ENCODE results near the gene CEBPA.

Gene CEBPA

GRCh38 chr19:33271246-33272021 lies 30.9 kb downstream of the CEBPA start:
- no peak for DNase-seq (ENCODE audit: low read depth in 2 of 2)

- no peak for DNase-seq (ENCODE audit: low read depth in 2 of 2)
Observed at GRCh38 chr19:33270769-33271168, 31.6 kb downstream of the CEBPA start.

GRCh38 chr19:33269016-33269415 lies 33.3 kb downstream of the CEBPA start:
- DNase-seq (ENCODE audit: low read depth in 2 of 2) = no peak

DNA sequence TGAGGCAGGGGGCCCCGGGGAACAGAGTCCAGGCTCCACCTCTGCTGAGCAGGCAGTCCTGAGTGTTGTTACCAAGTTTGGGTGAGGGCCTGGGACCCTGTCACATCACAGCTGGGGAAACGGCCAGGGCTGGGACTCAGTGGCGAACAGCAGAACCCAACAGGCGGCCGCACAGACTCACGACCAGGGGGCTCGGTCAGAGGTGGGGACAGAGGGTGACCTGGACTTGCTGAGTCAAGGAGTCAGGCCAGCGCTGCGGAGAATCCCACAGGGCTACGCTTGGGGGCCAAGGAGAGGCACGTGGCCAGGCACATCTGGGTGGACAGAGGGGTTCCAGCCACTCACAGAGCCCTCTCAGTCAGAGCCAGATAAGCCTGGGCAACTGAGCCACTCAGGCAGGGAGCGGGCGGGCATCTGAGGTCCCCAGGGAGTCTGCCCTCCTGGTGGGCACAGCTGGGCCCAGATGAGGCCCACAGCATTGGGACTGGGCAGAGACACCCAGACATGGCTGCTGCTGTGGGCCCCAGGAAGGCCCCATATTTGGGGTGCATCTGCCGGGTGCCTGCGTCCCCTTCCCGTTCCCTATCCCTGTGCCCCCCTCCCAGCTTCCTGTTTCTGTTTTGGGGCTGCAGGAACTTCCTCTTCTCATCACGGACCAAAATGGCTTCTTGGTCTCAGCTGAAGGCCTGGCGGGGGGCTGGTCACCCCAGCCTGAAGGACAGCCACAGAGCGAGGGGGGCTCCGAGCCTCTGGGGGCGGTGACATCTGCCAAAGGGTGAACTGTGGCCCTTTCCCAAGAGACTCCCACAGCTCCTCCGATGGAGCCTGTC lies 34.0 kb downstream of the CEBPA start:
- DNase-seq (ENCODE audit: low read depth in 2 of 2) = no peak

- no peak for DNase-seq (ENCODE audit: low read depth in 2 of 2)
Observed at GRCh38 chr19:33267706-33268105, 34.6 kb downstream of the CEBPA start.

- no peak for DNase-seq (ENCODE audit: low read depth in 2 of 2)
Observed at GRCh38 chr19:33266974-33267484, 35.3 kb downstream of the CEBPA start.

DNA sequence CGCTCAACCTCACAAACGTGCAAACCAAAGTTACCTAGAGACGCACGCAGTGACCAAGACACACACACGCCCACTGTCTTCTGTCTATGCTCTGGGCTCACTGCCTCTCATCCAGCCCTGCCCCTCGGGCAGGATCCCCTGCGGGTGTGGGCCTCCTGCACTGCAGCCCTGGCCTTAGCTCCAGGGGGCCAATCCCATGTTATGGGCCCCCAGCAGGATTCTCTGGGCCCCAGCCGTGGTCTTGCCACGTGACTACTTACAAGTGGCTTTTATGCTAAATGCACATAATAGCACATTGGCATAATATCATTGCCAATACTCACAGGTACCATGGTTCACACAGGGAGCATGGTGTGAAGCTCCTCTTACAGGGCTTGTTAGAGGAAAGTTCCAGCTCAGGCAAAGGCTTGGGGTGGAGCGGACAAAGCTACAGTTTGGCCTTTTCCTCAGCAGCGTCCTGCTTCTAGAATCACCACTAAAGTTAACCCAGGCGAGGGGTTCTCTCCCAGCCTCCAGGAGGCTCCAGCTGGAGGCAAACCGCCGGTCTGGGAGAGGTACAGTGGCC lies 37.4 kb downstream of the CEBPA start:
- DNase-seq (ENCODE audit: low read depth in 2 of 2) = no peak

DNA sequence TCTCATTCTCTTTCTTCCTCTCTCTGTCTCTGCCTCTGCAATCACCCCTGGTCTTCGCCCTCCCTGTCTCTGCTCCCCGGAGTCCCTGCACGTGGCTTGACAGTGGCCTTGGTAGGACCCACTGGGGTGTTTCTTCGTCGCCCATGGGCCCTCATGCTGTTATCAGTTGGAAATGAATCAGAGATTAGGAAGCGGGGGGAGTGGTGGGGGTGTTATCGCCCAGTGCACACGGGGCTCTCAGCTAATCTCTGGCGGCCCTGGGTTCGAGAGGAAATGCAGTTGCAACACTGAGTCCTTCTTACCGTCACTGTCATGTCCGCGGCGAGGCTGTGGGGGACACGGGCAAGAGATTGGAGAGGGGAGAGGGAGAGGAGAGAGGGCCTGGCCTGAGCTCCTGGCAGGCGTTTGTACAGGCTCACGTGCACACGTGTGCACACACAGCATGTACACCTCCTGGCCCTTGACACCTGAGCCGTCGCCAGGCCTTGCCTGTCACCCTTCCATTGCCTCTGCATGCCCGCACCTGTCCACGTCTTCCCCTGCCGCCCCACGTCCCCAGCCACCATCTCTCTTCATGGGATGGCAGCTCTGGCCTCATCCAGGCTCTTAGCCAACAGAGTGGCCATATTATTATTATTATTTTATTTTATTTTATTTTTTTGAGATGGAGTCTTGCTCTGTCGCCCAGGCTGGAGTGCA lies 38.9 kb downstream of the CEBPA start:
- no peak for DNase-seq (ENCODE audit: low read depth in 2 of 2)

DNA sequence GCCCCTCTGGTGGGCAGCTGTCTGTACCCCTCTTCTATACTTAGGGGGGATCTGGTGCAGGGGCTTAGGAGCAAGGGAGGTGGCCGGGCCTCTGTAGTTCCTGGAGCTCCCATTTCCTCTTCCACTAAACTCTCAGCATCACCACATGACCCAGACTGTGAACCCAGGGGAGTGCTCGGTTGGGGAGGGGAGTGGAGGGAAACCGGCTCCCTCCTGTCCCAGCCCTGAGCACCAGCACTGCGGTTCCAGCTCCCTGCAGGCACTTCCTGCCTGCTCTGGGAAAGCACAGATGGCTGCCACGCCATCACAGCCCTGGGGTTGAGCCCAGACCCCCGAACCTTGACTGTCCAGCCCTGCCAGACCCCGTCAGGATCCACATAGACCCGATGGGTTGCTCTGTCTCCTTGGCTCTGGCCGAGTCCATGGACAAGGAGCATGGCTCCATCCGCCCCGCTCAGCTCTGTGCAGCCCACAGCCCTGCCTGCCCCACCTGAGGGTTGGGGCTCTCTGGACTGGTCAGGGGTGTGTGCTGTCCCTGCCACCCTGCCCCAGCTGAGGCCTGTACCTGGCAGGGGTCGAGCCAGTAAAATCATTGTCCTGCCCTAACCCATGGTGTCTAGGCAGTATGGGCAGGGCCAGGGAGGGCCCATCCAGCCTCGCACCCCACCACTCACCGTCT lies 40.7 kb downstream of the CEBPA start:
- no peak for DNase-seq (ENCODE audit: low read depth in 2 of 2)

GRCh38 chr19:33260628-33261418 lies 41.5 kb downstream of the CEBPA start:
- DNase-seq (ENCODE audit: low read depth in 2 of 2) = no peak

DNA sequence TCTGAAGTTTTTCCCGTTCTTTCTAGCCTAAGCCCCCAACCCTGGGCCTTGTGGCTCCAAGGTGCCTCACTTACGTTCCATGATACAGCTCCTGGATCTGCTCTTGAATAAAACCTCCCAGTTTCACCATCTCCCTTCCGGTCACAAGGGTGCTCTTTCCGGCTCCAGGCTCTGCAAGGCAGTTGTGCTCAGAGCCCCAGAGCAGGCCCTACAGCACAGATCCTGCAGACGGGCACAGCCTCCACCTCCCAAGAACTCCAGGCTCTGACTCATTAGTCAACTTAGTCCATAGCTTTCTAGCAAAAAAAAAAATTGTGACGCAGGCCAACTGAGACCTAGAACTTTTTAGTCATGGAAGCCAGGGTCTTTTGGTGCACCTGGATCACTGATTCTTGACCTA lies 42.8 kb downstream of the CEBPA start:
- DNase-seq (ENCODE audit: low read depth in 2 of 2) = no peak

GRCh38 chr19:33257828-33258227 lies 44.5 kb downstream of the CEBPA start:
- DNase-seq (ENCODE audit: low read depth in 2 of 2) = no peak

GRCh38 chr19:33256261-33256660 lies 46.1 kb downstream of the CEBPA start:
- DNase-seq (ENCODE audit: low read depth in 2 of 2) = no peak

DNA sequence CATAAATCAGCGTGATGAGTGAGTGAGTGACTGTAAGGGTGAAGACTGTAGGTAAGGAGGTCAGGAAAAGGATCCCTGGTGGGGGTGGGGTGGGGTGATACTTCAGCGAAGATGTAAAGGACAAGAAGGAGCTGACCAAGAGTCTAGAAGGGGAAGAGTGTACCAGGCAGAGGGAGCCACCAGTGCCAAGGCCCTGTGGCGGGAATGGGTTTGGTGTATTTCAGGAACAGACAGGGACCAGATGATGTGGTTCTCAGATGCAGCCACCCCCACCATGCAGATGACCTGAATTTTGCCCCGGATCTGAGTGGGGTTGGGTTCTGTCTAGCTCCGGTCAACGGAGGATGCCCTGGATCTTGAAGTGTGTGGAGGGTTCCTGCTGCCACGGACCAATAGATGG lies 46.6 kb downstream of the CEBPA start:
- no peak for DNase-seq (ENCODE audit: low read depth in 2 of 2)

DNA sequence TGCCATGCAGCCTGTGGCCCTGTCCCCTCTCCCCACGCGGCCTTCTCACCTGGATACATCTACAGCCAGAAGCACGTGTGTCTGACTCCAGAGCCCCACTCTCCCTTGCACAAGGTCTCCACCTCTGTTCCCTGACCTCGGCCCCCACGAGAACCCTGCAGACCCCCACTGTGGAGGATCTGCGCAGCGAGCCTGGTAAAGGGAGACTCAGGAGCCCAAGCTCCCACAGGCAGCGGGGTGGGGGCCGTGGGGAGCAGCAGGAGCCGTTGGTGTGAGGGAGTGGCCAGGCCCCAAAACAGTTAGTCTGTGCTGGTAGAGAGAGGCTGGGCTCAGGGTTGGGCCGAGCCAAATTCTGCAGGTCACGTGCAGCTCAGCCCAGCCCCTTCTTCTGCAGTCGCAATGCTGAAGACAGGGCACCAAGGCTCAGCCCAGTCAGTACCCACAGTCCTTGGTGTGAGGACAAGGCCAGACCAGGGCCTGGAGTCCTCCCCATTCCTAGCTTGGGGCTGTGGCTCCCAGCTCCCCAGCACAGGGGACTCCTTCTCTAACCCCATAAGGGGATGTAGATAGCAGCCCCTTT lies 48.0 kb downstream of the CEBPA start:
- DNase-seq (ENCODE audit: low read depth in 2 of 2) = no peak

DNA sequence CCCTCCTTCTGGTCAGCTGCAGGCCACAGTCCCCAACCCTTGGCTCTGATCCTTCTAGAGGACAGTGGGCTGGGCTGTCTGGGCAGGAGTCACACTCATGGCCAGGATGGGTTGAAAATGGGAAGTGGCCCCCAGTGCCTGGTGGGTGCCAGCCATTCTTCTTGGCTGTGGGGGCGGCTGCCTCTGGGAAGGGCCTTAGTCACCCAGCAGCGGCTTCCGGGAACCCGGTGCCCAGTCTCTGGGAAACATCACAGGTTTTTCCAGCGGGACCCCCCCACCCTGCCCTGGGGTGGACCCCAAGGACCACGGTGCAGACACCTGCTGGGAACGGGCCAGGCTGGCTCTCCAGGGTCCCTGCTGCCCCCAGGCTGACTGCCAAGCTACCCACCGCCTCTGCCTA lies 49.4 kb downstream of the CEBPA start:
- DNase-seq (ENCODE audit: low read depth in 2 of 2) = no peak

DNA sequence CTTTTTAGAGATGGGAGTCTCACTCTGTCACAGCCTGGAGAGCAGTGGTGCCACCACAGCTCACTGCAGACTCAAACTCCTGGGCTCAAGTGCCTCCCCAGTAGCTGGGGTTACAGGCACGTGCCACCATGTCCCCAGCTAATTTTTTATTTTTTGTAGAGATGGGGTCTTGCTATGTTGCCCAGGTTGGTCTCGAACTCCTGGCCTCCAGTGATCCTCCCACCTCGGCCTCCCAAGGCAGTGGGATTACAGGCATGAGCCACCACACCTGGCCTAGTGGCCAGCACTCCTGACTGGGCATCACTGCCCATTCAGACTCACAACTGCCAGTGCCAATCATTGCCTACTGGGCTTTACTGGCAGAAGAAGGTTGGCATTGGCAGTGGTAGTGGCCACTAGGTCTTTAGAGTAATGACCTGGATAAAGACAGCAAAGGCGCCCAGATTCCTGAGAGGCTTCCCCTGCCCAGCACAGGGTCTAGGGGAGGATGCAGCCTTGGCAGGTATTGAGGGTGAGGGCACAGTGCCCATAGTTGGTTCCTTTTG lies 49.8 kb downstream of the CEBPA start:
- no peak for DNase-seq (ENCODE audit: low read depth in 2 of 2)

- no peak for DNase-seq (ENCODE audit: low read depth in 2 of 2)
Observed at GRCh38 chr19:33251526-33252090, 50.7 kb downstream of the CEBPA start.

DNA sequence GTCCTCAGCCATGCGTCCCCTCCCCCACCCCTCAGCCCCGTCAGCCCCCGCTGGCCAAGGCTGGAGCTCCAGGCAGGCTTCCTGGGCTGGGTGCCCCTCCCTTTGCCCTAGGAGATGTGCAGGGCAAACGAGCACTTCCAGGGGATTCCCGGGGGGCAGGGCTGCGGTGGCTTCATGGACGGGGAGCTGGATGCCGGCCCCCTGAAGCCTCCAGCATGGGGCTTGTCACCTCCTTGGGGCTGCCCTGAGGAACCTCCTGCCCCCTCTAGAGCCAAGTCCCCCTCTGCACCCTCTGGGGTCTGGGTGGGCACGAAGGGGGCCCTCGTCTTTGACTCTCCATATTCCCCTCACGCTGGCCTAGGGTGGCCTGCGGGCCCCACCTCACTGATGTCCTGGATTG lies 51.3 kb downstream of the CEBPA start:
- DNase-seq (ENCODE audit: low read depth in 2 of 2) = no peak

DNA sequence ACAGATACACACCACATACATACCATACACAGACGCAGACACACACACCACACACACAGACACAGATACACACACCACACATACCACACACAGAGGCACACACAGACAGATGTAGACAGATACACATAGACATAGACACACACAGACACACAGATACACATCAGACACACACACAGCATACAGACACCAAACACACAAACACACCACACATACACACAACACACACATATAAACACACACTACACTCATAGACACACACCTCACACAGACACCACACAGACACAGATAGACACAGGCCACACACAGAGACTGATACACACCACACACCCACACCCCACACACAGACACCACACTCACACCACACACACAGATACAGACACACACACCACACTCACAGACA lies 51.8 kb downstream of the CEBPA start:
- no peak for DNase-seq (ENCODE audit: low read depth in 2 of 2)
